Esophagus muscularis mucosa (tissue), 4 donors: ENCODE results near the gene UMOD. TPM values are rescaled to one million over a fixed set of nuclear protein-coding genes. Genes with fewer than 3 reads are reported as not detected.

ENCODE experiments used
- DNase-seq: peaks from one replicate; pipeline ENCODE4 v3.0.0-alpha.2; 2017; ENCODE audit errors: extremely low spot score
- H3K27ac ChIP-seq, 4 donors: fragments of 200-600 bp; sonication (generic); replicated peaks in 1 of 4; 1 replicate in 3 of 4; 2 replicates in 1 of 4; pipeline ENCODE4 v1.5.1; 2016 to 2019; ENCODE audit warnings: mild to moderate bottlenecking in 1 of 4
- H3K27me3 ChIP-seq, 4 donors: fragments of 200-600 bp; sonication (generic); one replicate each; pipeline versions ENCODE4 v1.5.1 to v1.6.0; 2016 to 2019
- H3K36me3 ChIP-seq, 4 donors: fragments of 200-600 bp; sonication (generic); one replicate each; pipeline ENCODE4 v1.5.1; 2016 to 2019
- H3K4me1 ChIP-seq, 4 donors: fragments of 200-600 bp; sonication (generic); one replicate each; pipeline ENCODE4 v1.5.1; 2016 to 2019
- H3K4me3 ChIP-seq, 4 donors: fragments of 200-600 bp; sonication (generic); 1 replicate in 2 of 4; 2 replicates in 2 of 4; pipeline ENCODE4 v1.5.1; 2016 to 2019; ENCODE audit warnings: mild to moderate bottlenecking in 4 of 4, moderate library complexity in 1 of 4
- H3K9me3 ChIP-seq, 4 donors: fragments of 200-600 bp; sonication (generic); 1 replicate in 3 of 4; 2 replicates in 1 of 4; pipeline ENCODE4 v1.5.1; 2016 to 2019
- EP300 ChIP-seq: sonication (generic); formaldehyde crosslinking; IDR thresholded peaks from one replicate; pipeline ENCODE4 v1.6.1; 2017; ENCODE audit warnings: antibody characterized with exemption
- POLR2A ChIP-seq: fragments of 450-650 bp; IDR thresholded peaks from one replicate; pipeline ENCODE4 v1.6.1; 2017; ENCODE audit warnings: antibody characterized with exemption, moderate library complexity, mild to moderate bottlenecking, low read depth
- POLR2AphosphoS5 ChIP-seq, 2 donors: sonication (generic); formaldehyde crosslinking; IDR thresholded peaks; one replicate each; pipeline ENCODE4 v1.6.1; 2017; ENCODE audit warnings: antibody characterized with exemption in 2 of 2
- WGBS: methylation state at CpG from one replicate; pipeline ENCODE4 v1.1.5; 2018; 5-methylcytosine and 5-hydroxymethylcytosine counted together
- intact Hi-C: fragments of 100-400 bp; cut with DNase I; formaldehyde crosslinking; loops from one replicate; pipeline ENCODE4 v1.15.1; 2023
- total RNA-seq, 4 donors: library from RNA; depleted of rRNA; stranded (reverse); fragments of >200 nt; gene quantifications; one replicate each; pipeline versions ENCODE4 v1.1.0 to v1.2.1, GENCODE V29; 2016
- TF ChIP-seq, protein P1 (sequence below), 3 experiments: fragments of 200-600 bp in 2 of 3; fragments of 450-650 bp in 1 of 3; sonication (generic) in 2 of 3; IDR thresholded peaks; one replicate each; pipeline ENCODE4 v1.5.1; 2017 to 2019; ENCODE audit warnings: antibody characterized with exemption in 3 of 3, mild to moderate bottlenecking in 2 of 3, moderate library complexity in 1 of 3

Gene UMOD
- total RNA-seq, 4 donors from 2014 or later: not detected

GRCh38 chr16:20311548-20311947 is 41.0 kb downstream of the UMOD start:
- intact Hi-C loops: no loop called here
- 78% methylated on average over 2 of the region's 2 CpGs for WGBS

DNA sequence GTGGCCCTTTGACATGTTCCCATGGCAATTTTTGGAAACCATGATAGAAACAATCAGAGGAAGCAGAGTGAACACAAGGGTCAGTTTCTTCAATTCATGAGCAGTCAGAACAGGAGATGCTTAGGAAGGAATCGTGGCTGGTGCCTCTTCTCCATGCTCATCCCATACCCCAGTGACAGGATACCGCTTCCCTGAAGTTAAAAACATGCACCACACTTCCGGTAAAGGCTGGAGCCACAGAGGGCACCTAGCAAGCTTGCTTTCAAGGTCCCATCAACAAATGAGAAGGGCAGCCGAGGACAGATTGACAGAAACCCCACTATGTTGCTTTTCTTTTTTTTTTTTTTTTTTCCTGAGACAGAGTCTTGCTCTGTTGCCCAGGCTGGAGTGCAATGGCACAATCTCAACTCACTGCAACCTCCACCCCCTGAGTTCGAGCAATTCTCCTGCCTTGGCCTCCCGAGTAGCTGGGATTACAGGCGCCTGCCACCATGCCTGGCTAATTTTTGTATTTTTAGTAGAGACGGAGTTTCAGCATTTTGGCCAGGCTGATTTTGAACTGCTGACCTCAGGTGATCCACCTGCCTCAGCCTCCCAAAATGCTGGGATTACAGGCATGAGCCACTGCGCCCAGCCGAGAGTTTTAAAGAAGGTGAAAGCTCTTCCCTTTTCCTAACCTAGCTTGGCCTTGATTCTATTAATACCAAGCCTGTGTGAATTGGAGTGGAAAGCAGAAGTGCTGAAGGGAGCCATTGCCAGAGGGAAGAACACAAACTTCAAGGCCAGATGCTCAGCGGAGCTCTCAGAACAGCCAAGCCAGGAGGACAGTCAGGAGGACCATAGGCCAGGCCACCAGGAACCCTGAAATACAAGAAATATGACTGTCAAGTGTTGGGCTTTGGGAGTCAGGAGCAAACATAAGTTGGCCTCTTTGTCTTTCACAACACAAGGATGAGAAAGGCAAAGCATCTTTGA is 41.8 kb downstream of the UMOD start:
- Histone ChIP-seq H3K27ac (no peak overlapping the region), H3K36me3 (no peaks in the 10 kb centered on the region), H3K4me3 (no peak overlapping the region), H3K4me1 (no peaks in the 10 kb centered on the region), H3K9me3 (peaks cover 0 to 9% (median 0%) of the 10 kb centered on the region in 4 donors), H3K27me3 (peaks cover 0 to 10% (median 0%) of the 10 kb centered on the region in 4 donors)
- no peak for DNase-seq
- TF ChIP-seq EP300: no peak
- no peak for TF ChIP-seq POLR2AphosphoS5 (IDR thresholded peaks at IDR 0.05)
- TF ChIP-seq, protein P1, sequence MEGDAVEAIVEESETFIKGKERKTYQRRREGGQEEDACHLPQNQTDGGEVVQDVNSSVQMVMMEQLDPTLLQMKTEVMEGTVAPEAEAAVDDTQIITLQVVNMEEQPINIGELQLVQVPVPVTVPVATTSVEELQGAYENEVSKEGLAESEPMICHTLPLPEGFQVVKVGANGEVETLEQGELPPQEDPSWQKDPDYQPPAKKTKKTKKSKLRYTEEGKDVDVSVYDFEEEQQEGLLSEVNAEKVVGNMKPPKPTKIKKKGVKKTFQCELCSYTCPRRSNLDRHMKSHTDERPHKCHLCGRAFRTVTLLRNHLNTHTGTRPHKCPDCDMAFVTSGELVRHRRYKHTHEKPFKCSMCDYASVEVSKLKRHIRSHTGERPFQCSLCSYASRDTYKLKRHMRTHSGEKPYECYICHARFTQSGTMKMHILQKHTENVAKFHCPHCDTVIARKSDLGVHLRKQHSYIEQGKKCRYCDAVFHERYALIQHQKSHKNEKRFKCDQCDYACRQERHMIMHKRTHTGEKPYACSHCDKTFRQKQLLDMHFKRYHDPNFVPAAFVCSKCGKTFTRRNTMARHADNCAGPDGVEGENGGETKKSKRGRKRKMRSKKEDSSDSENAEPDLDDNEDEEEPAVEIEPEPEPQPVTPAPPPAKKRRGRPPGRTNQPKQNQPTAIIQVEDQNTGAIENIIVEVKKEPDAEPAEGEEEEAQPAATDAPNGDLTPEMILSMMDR (IDR thresholded peaks at IDR 0.05): no peak
- no peak for TF ChIP-seq POLR2A
- intact Hi-C loops: no loop called here
- WGBS: 77% methylated on average over 11 of the region's 11 CpGs

More at GRCh38 chr16:20311548-20311947, 41.0 kb downstream of the UMOD start:
- no peak for DNase-seq
- TF ChIP-seq POLR2A: no peak
- no peak for TF ChIP-seq POLR2AphosphoS5 (IDR thresholded peaks at IDR 0.05)
- TF ChIP-seq, protein P1 (IDR thresholded peaks at IDR 0.05): no peak
- TF ChIP-seq EP300: no peak
- Histone ChIP-seq H3K27ac (no peak overlapping the region), H3K36me3 (no peaks in the 10 kb centered on the region), H3K4me1 (no peaks in the 10 kb centered on the region), H3K4me3 (no peak overlapping the region), H3K27me3 (peaks cover 0 to 10% (median 0%) of the 10 kb centered on the region in 4 donors), H3K9me3 (peaks cover 0 to 9% (median 0%) of the 10 kb centered on the region in 4 donors)

- WGBS: 80% methylated on average over 6 of the region's 6 CpGs
Observed at GRCh38 chr16:20309786-20310185, 42.7 kb downstream of the UMOD start.

GRCh38 chr16:20308801-20309590 is 43.5 kb downstream of the UMOD start:
- DNase-seq: no peak
- no peak for TF ChIP-seq EP300
- TF ChIP-seq POLR2A: no peak
- no peak for TF ChIP-seq POLR2AphosphoS5 (IDR thresholded peaks at IDR 0.05)
- TF ChIP-seq, protein P1 (IDR thresholded peaks at IDR 0.05): no peak
- intact Hi-C loops: no loop called here
- H3K4me3 ChIP-seq: no peak overlapping the region
- peaks cover 0 to 9% (median 0%) of the 10 kb centered on the region in 4 donors for H3K9me3 ChIP-seq
- H3K27ac ChIP-seq: no peak overlapping the region
- 76% methylated on average over 4 of the region's 4 CpGs for WGBS
- H3K27me3 ChIP-seq: peaks cover 0 to 10% (median 0%) of the 10 kb centered on the region in 4 donors
- no peaks in the 10 kb centered on the region for H3K36me3 ChIP-seq
- no peaks in the 10 kb centered on the region for H3K4me1 ChIP-seq

More at GRCh38 chr16:20309786-20310185, 42.7 kb downstream of the UMOD start:
- H3K36me3 ChIP-seq: no peaks in the 10 kb centered on the region
- no peak for TF ChIP-seq EP300
- TF ChIP-seq, protein P1 (IDR thresholded peaks at IDR 0.05): no peak
- no peak for TF ChIP-seq POLR2A
- no peak for TF ChIP-seq POLR2AphosphoS5 (IDR thresholded peaks at IDR 0.05)
- no peak for DNase-seq
- H3K9me3 ChIP-seq: peaks cover 0 to 9% (median 0%) of the 10 kb centered on the region in 4 donors
- peaks cover 0 to 10% (median 0%) of the 10 kb centered on the region in 4 donors for H3K27me3 ChIP-seq
- no peak overlapping the region for H3K27ac ChIP-seq
- no peaks in the 10 kb centered on the region for H3K4me1 ChIP-seq
- no peak overlapping the region for H3K4me3 ChIP-seq
- intact Hi-C loops: no loop called here
